ENCODE data around the gene CATSPERD.

The CATSPERD gene

DNA sequence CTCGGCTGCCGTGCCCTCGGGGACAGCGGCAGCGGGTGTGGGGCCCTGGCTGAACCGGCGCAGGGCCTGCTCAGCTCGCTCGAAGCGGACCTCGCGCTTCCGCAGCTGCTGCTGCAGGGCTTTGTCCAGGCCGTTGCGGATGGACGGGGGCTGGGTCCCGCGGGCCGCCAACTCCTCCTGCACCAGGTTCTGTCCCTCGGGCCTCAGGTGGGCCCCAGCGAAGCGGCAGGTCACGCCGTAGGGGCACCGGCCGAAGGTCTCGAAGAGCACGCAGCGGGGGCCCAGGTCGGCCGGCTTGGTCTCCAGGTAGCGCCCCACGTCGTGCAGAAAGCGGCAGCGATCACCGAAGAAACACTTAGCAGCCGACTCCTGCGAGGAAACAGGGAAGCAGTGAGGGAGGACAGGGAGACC is 68.9 kb downstream of the CATSPERD start:
- TF ChIP-seq, protein P1, sequence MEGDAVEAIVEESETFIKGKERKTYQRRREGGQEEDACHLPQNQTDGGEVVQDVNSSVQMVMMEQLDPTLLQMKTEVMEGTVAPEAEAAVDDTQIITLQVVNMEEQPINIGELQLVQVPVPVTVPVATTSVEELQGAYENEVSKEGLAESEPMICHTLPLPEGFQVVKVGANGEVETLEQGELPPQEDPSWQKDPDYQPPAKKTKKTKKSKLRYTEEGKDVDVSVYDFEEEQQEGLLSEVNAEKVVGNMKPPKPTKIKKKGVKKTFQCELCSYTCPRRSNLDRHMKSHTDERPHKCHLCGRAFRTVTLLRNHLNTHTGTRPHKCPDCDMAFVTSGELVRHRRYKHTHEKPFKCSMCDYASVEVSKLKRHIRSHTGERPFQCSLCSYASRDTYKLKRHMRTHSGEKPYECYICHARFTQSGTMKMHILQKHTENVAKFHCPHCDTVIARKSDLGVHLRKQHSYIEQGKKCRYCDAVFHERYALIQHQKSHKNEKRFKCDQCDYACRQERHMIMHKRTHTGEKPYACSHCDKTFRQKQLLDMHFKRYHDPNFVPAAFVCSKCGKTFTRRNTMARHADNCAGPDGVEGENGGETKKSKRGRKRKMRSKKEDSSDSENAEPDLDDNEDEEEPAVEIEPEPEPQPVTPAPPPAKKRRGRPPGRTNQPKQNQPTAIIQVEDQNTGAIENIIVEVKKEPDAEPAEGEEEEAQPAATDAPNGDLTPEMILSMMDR (IDR thresholded peaks at IDR 0.05; ENCODE audit: extremely low read depth, missing control alignments): no peak
- no peak for DNase-seq (ENCODE audit: low spot score)

DNA sequence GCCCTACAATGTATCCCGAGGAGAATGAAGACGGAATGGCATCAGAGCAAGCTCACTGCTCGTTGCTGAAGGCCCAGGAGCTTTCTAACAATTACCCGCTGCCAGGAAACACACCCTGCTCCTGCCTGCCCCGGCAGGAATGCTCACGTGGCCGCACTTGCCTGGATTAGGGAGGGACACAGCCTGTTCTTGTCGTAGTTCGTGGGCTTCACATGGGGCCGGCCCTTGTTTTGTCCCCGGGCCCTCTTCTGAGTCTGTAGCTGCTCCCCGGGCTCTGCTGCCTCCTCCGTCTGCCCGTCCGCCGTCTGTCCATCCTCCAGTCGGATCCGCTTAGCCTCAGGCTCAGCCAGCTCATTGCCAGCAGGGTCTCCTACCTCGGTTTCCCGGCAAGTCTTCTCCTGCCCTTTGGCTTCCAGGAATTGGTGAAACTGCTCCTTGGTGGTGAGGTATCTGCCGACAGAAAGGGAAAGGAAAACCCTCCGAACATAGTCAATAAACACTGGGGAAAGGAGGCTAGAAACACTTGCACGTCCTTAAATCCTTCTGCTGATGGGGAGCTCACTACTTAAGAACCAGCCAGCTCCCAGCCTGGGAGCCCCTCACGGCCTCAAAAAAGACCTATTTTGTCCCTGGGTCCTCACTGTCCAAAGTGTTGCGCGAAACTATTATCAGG is 69.6 kb downstream of the CATSPERD start:
- TF ChIP-seq, protein P1 (IDR thresholded peaks at IDR 0.05; ENCODE audit: extremely low read depth, missing control alignments): no peak
- no peak for DNase-seq (ENCODE audit: low spot score)

DNA sequence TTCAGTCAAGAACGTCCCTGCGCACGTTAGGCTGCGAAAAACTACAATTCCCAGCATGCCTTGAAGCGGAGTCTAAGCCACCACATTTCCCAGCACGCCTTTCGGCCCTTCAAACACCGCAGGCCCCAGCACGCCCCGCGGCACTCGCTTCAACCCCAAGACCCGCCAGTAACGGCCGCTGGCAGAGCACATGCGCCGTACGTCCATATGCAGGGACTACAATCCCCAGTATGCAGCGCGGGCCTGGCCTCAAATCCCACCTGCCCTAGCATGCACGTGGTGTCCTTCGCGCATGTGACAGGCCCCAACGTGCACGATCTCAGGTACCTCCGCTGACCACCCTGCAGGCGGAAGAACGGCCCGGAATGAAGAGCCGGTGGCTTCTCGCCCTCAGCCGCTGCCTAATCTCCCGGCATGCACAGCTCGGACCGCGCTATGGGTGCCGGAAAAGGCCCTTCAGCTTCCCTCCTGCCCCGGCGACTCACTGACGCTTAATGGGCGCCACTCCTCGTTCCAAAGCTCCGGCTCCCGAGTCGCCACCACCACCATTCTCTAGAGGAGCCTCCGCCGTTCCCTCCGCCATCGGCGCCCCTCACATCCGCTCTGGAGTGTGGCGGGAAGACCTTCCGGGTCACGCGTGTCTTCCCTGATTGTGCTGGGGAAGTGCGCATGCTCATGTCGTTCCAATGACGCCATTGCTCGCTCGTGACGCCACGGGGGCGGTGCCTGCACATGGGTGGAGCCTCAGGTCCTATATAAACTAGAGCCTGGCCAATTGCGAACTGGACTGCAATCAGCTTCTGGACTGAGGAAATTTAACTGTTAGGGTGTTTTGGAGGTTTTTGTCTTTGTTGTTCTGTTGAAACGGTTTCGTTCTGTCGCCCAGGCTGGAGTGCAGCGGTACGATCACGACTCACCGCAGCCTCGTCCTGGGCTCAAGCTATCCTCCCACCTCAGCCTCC is 70.4 kb downstream of the CATSPERD start, which contains the start of gene DUS3L:
Gene DUS3L, minus strand, starts transcription at position 605 of the 962 bp plus-strand sequence. Its CDS starts 22 bp downstream, at position 583.
- peak; percentile 99 for DNase-seq (ENCODE audit: low spot score)
- TF ChIP-seq, protein P1 (IDR thresholded peaks at IDR 0.05; ENCODE audit: extremely low read depth, missing control alignments): no peak

DNA sequence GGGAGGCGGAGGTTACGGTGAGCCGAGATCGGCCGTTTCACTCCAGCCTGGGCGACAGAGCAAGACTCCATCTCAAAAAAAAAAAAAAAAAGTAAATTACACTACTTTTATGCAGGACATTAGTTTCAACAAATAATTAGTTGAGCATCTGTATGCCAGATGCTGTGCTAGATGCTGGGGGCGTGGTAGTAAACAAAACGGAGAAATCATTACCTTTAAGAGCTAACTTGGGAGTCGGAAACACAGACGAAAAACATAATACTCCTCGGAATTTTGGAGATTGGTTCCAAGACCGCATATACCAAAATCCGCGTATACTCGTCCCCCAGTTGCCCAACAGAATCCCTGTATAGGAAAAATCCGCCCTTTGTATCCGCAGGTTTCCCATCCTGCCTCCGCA is 71.8 kb downstream of the CATSPERD start:
- DNase-seq (ENCODE audit: low spot score): no peak
- TF ChIP-seq, protein P1 (IDR thresholded peaks at IDR 0.05; ENCODE audit: extremely low read depth, missing control alignments): no peak

DNA sequence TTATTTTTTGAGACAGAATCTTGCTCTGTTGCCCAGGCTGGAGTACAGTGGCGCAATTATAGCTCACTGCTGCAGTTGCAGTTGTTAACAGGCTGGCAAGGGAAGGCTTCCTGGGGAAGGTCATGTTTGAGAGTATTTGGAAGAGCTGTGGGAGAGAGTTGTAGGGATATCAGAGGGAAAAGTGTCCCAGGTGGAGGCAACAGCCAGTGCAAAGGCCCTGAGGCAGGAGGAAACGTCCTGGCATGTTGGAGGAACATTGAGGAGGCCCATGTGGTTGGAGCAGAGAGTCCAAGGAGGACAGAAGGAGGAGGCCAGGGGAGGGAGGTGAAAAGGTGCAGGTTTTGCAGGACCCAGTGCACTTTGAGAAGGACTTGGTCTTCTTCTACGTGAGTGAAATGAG is 72.8 kb downstream of the CATSPERD start:
- TF ChIP-seq, protein P1 (IDR thresholded peaks at IDR 0.05; ENCODE audit: extremely low read depth, missing control alignments): no peak

DNA sequence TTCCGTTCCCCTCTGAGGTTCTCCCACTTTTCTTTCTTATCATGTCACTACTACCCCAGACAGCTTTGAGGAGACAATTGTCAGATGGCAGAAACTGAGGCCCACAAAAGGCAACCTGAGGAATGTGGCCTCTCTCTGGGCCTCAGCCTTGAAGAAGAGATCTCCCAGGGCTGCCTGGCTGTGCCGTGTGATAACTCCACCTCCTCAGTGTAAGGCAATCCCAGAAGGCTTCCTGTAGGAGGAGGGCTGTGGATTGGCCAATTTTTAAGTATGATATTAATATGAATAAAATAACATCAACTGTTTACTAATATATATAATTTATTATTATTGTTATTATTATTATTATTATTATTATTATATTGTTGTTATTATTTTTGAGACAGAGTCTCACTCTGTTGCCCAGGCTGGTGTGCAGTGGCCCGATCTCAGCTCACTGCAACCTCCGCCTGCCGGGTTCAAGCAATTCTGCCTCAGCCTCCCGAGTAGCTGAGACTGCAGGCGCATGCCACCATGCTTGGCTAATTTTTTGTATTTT is 75.0 kb downstream of the CATSPERD start:
- DNase-seq (ENCODE audit: low spot score): no peak
- TF ChIP-seq, protein P1 (IDR thresholded peaks at IDR 0.05; ENCODE audit: extremely low read depth, missing control alignments): no peak

More for the DNA sequence above, 72.8 kb downstream of the CATSPERD start:
- no peak for DNase-seq (ENCODE audit: low spot score)

Measured in GM20000 (cell line).